OCI-M1 (cell line): Measurements from ENCODE around the gene PTBP3.
A peak's percentile ranks its signal among the peaks of the same experiment; 100 is the strongest.

Source experiments
- DNase-seq: peaks from one replicate; lab custom pipeline; 2025; lab: John Stamatoyannopoulos, UW

The PTBP3 gene

GRCh38 chr9:112360047-112360804 lies 26.8 kb upstream of the PTBP3 start:
- no peak for DNase-seq

GRCh38 chr9:112355427-112355897 lies 22.0 kb upstream of the PTBP3 start:
- peak; percentile 14 for DNase-seq

- DNase-seq: peak; percentile 18
Observed at GRCh38 chr9:112354081-112354743, 20.8 kb upstream of the PTBP3 start.

- DNase-seq: no peak
Observed at GRCh38 chr9:112352209-112352608, 18.8 kb upstream of the PTBP3 start.

- peak; percentile 31 for DNase-seq
Observed at GRCh38 chr9:112351184-112351583, 17.8 kb upstream of the PTBP3 start.

- DNase-seq: no peak
Observed at GRCh38 chr9:112349008-112349333, 15.6 kb upstream of the PTBP3 start.

- DNase-seq: no peak
Observed at GRCh38 chr9:112348257-112349007, 15.0 kb upstream of the PTBP3 start.

- no peak for DNase-seq
Observed at GRCh38 chr9:112341730-112342129, 8.3 kb upstream of the PTBP3 start.

- no peak for DNase-seq
Observed at GRCh38 chr9:112339886-112340285, 6.5 kb upstream of the PTBP3 start.

- no peak for DNase-seq
Observed at GRCh38 chr9:112338561-112338960, 5.1 kb upstream of the PTBP3 start.

- DNase-seq: no peak
Observed at GRCh38 chr9:112337547-112337946, 4.1 kb upstream of the PTBP3 start.

- peak; percentile 81 for DNase-seq
Observed at GRCh38 chr9:112334432-112334841, 1.0 kb upstream of the PTBP3 start.

GRCh38 chr9:112333639-112334431 lies 416 bp upstream of the PTBP3 start:
- DNase-seq: peak; percentile 96

- no peak for DNase-seq
Observed at GRCh38 chr9:112332674-112332976, 794 bp downstream of the PTBP3 start.

GRCh38 chr9:112332214-112332613 lies 1.2 kb downstream of the PTBP3 start:
- DNase-seq: peak; percentile 69

- peak; percentile 72 for DNase-seq
Observed at GRCh38 chr9:112331674-112331952, 1.8 kb downstream of the PTBP3 start.

- DNase-seq: no peak
Observed at GRCh38 chr9:112328545-112328944, 4.9 kb downstream of the PTBP3 start.

- peak; percentile 36 for DNase-seq
Observed at GRCh38 chr9:112327718-112328450, 5.5 kb downstream of the PTBP3 start.

GRCh38 chr9:112326194-112326593 lies 7.2 kb downstream of the PTBP3 start:
- no peak for DNase-seq

GRCh38 chr9:112325600-112325999 lies 7.8 kb downstream of the PTBP3 start:
- DNase-seq: no peak

- DNase-seq: no peak
Observed at GRCh38 chr9:112325127-112325526, 8.3 kb downstream of the PTBP3 start.

- no peak for DNase-seq
Observed at GRCh38 chr9:112323378-112323854, 10.0 kb downstream of the PTBP3 start.
